GM12878 (cell line): ENCODE measurements around the gene GIGYF2. TPM values are rescaled to one million over a fixed set of nuclear protein-coding genes. Genes with fewer than 3 reads are reported as not detected.

Experiments
- ATAC-seq: fragments of 200-7000 bp; cut with Tn5 transposase; 3 replicates; pipeline ENCODE4 v1.9.1; 2020; ENCODE audit warnings: mild to moderate bottlenecking, moderate library complexity
- BruUV-seq: library from RNA; stranded (reverse); fragments of 400-500 nt; replicated peaks from 2 replicates; lab custom pipeline; 2021; lab: Mats Ljungman, UMichigan
- CTCF ChIA-PET: fragments of 300-600 bp; sonication (Branson Sonifier 250); formaldehyde crosslinking; extraction: SDS; loops from one replicate; lab custom pipeline; 2021; ENCODE audit warnings: inconsistent platforms; lab: Yijun Ruan, JAX
- POLR2A ChIA-PET: fragments of 350-600 bp; formaldehyde crosslinking; extraction: SDS; loops from one replicate; lab custom pipeline; 2021; ENCODE audit warnings: inconsistent platforms; lab: Charles Lee
- RAD21 ChIA-PET: fragments of 300-600 bp; sonication (Branson Sonifier 250); formaldehyde crosslinking; loops from one replicate; lab custom pipeline; 2023; ENCODE audit warnings: antibody characterized with exemption; ENCODE audit not compliant: unreplicated experiment; lab: Charles Lee
- SMC1A ChIA-PET: fragments of 300-600 bp; sonication (Branson Sonifier 250); formaldehyde crosslinking; loops from one replicate; lab custom pipeline; 2023; ENCODE audit not compliant: unreplicated experiment, uncharacterized antibody; lab: Charles Lee
- DNase-seq: peaks from one replicate; pipeline ENCODE4 v3.0.0-alpha.2; 2011; ENCODE audit warnings: low read depth, low spot score
- FAIRE-seq: peaks from 3 replicates; lab custom pipeline; 2011; peaks lifted over from hg19 to GRCh38; lab: Jason Lieb, UNC
- H2AFZ ChIP-seq: 2 replicates; pipeline ENCODE4 v1.6.0; 2011; ENCODE audit warnings: low read depth, low read length, control low read depth; ENCODE audit not compliant: control insufficient read depth
- H3K27ac ChIP-seq: 2 replicates; pipeline ENCODE4 v1.5.1; 2011; ENCODE audit warnings: control low read depth; ENCODE audit not compliant: control insufficient read depth, insufficient read depth
- H3K27me3 ChIP-seq, 2 experiments: replicated peaks in 1 of 2; 2 replicates each; pipeline versions ENCODE4 v1.6.0 to v1.6.1; 2011; ENCODE audit warnings: low read length in 1 of 2; ENCODE audit not compliant: control insufficient read depth in 2 of 2, insufficient read depth in 2 of 2
- H3K36me3 ChIP-seq, 2 experiments: 2 replicates each; pipeline ENCODE4 v1.5.1; 2011; ENCODE audit warnings: low read length in 1 of 2; ENCODE audit not compliant: control insufficient read depth in 2 of 2, insufficient read depth in 2 of 2
- H3K4me1 ChIP-seq: 2 replicates; pipeline ENCODE4 v1.6.1; 2011; ENCODE audit warnings: mild to moderate bottlenecking, low read length, moderate library complexity, mixed read lengths; ENCODE audit not compliant: control insufficient read depth, insufficient read depth
- H3K4me2 ChIP-seq: 2 replicates; pipeline ENCODE4 v1.6.0; 2011; ENCODE audit warnings: control low read depth; ENCODE audit not compliant: control insufficient read depth, insufficient read depth
- H3K4me3 ChIP-seq: fragments of 200-600 bp; sonication (generic); 2 replicates; pipeline ENCODE4 v1.5.1; 2016
- H3K79me2 ChIP-seq: 2 replicates; pipeline ENCODE4 v1.6.0; 2011; ENCODE audit warnings: low read length; ENCODE audit not compliant: control insufficient read depth, insufficient read depth
- H3K9ac ChIP-seq: 2 replicates; pipeline ENCODE4 v1.8.0; 2011; ENCODE audit warnings: low read length, control low read depth, mixed read lengths; ENCODE audit not compliant: control insufficient read depth, insufficient read depth
- H3K9me3 ChIP-seq: replicated peaks from 3 replicates; pipeline ENCODE4 v1.5.1; 2011; ENCODE audit warnings: mild to moderate bottlenecking, low read length; ENCODE audit not compliant: control insufficient read depth, insufficient read depth
- H4K20me1 ChIP-seq: 2 replicates; pipeline ENCODE4 v1.6.0; 2011; ENCODE audit not compliant: control insufficient read depth, insufficient read depth
- SUPT20H ChIP-seq: IDR thresholded peaks from 2 replicates; pipeline ENCODE4 v1.6.1; 2011; ENCODE audit warnings: low read depth, mild to moderate bottlenecking, low read length, moderate library complexity, borderline replicate concordance; ENCODE audit not compliant: control insufficient read depth
- TCF12 ChIP-seq: IDR thresholded peaks from 2 replicates; pipeline ENCODE4 v1.6.1; 2011; ENCODE audit warnings: low read depth, mild to moderate bottlenecking, low read length
- ZNF274 ChIP-seq: IDR thresholded peaks from one replicate; pipeline ENCODE4 v1.8.0; 2011; ENCODE audit not compliant: insufficient read length, insufficient read depth
- ZNF384 ChIP-seq: IDR thresholded peaks from 2 replicates; pipeline ENCODE4 v1.6.1; 2012; ENCODE audit warnings: low read depth, mild to moderate bottlenecking, low read length, improper control_type of control experiment, borderline replicate concordance
- in situ Hi-C: fragments of 300-500 bp; cut with MboI; formaldehyde crosslinking; loops from 9 replicates; pipeline ENCODE4 v1.14.3; 2018; ENCODE audit warnings: mixed read lengths
- intact Hi-C: fragments of 100-400 bp; cut with micrococcal nuclease; formaldehyde crosslinking; loops from one replicate; pipeline ENCODE4 v1.14.2; 2022; ENCODE audit not compliant: unreplicated experiment
- polyA plus RNA-seq, 11 experiments: library from polyadenylated mRNA; depleted of rRNA in 4 of 11; unstranded in 6 of 11; stranded (reverse) in 5 of 11; fragments of >200 nt; fragmentation: Nextera tagmentation in 4 of 11; fragmentation: Illumina TruSeq in 1 of 11; extraction: Ambion mirVana in 4 of 11; extraction: Trizol in 1 of 11; gene quantifications; 1 replicate in 1 of 11; 2 replicates in 10 of 11; pipeline versions ENCODE4 v1.2.1 to v1.2.3, GENCODE V29; 2011 to 2016; ENCODE audit warnings: inconsistent platforms in 2 of 11, missing spikeins in 2 of 11, low read depth in 1 of 11
- total RNA-seq, 4 experiments: library from RNA; depleted of rRNA in 3 of 4; stranded (reverse); fragments of >200 nt in 3 of 4; fragmentation: Illumina TruSeq in 1 of 4; extraction: Trizol in 1 of 4; gene quantifications; 2 replicates each; pipeline versions ENCODE4 v1.2.1 to v1.2.3, GENCODE V29; 2013 to 2021
- TF ChIP-seq, protein P1 (sequence below): fragments of 450-650 bp; IDR thresholded peaks from 2 replicates; pipeline ENCODE4 v1.6.1; 2016; ENCODE audit warnings: mild to moderate bottlenecking, moderate library complexity, borderline replicate concordance
- TF ChIP-seq, protein P2 (sequence below): fragments of 450-650 bp; IDR thresholded peaks from 2 replicates; pipeline ENCODE4 v1.6.1; 2018; ENCODE audit warnings: mild to moderate bottlenecking, low read depth, moderate library complexity; ENCODE audit not compliant: partially characterized antibody
- TF ChIP-seq, protein P3 (sequence below): fragments of 450-650 bp; IDR thresholded peaks from 2 replicates; pipeline ENCODE4 v1.6.1; 2017; ENCODE audit warnings: mild to moderate bottlenecking, moderate library complexity

Gene GIGYF2
- total and polyA plus RNA-seq, 10 of the 15 experiments (the other 5 are each of a cell fraction or from before 2014, with no cell fraction given) = 12.2 to 47.2 (median 39.0) TPM

GRCh38 chr2:232896111-232896510 is 199.0 kb downstream of the GIGYF2 start:
- CTCF ChIA-PET = no interaction called here
- Histone ChIP-seq H3K4me3 (no peak overlapping the region), H4K20me1 (no peaks in the 10 kb centered on the region), H3K36me3 (no peaks in the 10 kb centered on the region), H2AFZ (no peak overlapping the region), H3K9ac (no peak overlapping the region), H3K4me2 (no peak overlapping the region), H3K27me3 (no peaks in the 10 kb centered on the region), H3K4me1 (no peaks in the 10 kb centered on the region), H3K27ac (no peak overlapping the region), H3K9me3 (no peaks in the 10 kb centered on the region), H3K79me2 (no peaks in the 10 kb centered on the region)
- SMC1A ChIA-PET = interaction anchor here (1.2 kb wide), 1 partner anchor 156 kb away, joined by 3 read pairs; no protein-coding TSS in a partner anchor
- in situ Hi-C loops = no loop called here
- RAD21 ChIA-PET = no interaction called here
- FAIRE-seq = no peak
- intact Hi-C loops = no loop called here
- no peak for ATAC-seq
- no TSS peak for BruUV-seq
- POLR2A ChIA-PET = no interaction called here
- DNase-seq = no peak
- TF ChIP-seq, protein P1, sequence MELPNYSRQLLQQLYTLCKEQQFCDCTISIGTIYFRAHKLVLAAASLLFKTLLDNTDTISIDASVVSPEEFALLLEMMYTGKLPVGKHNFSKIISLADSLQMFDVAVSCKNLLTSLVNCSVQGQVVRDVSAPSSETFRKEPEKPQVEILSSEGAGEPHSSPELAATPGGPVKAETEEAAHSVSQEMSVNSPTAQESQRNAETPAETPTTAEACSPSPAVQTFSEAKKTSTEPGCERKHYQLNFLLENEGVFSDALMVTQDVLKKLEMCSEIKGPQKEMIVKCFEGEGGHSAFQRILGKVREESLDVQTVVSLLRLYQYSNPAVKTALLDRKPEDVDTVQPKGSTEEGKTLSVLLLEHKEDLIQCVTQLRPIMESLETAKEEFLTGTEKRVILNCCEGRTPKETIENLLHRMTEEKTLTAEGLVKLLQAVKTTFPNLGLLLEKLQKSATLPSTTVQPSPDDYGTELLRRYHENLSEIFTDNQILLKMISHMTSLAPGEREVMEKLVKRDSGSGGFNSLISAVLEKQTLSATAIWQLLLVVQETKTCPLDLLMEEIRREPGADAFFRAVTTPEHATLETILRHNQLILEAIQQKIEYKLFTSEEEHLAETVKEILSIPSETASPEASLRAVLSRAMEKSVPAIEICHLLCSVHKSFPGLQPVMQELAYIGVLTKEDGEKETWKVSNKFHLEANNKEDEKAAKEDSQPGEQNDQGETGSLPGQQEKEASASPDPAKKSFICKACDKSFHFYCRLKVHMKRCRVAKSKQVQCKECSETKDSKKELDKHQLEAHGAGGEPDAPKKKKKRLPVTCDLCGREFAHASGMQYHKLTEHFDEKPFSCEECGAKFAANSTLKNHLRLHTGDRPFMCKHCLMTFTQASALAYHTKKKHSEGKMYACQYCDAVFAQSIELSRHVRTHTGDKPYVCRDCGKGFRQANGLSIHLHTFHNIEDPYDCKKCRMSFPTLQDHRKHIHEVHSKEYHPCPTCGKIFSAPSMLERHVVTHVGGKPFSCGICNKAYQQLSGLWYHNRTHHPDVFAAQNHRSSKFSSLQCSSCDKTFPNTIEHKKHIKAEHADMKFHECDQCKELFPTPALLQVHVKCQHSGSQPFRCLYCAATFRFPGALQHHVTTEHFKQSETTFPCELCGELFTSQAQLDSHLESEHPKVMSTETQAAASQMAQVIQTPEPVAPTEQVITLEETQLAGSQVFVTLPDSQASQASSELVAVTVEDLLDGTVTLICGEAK = no peak
- TF ChIP-seq ZNF384 (no peak), TCF12 (no peak), ZNF274 (no peak), SUPT20H (no peak)
- TF ChIP-seq, protein P2, sequence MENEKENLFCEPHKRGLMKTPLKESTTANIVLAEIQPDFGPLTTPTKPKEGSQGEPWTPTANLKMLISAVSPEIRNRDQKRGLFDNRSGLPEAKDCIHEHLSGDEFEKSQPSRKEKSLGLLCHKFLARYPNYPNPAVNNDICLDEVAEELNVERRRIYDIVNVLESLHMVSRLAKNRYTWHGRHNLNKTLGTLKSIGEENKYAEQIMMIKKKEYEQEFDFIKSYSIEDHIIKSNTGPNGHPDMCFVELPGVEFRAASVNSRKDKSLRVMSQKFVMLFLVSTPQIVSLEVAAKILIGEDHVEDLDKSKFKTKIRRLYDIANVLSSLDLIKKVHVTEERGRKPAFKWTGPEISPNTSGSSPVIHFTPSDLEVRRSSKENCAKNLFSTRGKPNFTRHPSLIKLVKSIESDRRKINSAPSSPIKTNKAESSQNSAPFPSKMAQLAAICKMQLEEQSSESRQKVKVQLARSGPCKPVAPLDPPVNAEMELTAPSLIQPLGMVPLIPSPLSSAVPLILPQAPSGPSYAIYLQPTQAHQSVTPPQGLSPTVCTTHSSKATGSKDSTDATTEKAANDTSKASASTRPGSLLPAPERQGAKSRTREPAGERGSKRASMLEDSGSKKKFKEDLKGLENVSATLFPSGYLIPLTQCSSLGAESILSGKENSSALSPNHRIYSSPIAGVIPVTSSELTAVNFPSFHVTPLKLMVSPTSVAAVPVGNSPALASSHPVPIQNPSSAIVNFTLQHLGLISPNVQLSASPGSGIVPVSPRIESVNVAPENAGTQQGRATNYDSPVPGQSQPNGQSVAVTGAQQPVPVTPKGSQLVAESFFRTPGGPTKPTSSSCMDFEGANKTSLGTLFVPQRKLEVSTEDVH = no peak
- TF ChIP-seq, protein P3, sequence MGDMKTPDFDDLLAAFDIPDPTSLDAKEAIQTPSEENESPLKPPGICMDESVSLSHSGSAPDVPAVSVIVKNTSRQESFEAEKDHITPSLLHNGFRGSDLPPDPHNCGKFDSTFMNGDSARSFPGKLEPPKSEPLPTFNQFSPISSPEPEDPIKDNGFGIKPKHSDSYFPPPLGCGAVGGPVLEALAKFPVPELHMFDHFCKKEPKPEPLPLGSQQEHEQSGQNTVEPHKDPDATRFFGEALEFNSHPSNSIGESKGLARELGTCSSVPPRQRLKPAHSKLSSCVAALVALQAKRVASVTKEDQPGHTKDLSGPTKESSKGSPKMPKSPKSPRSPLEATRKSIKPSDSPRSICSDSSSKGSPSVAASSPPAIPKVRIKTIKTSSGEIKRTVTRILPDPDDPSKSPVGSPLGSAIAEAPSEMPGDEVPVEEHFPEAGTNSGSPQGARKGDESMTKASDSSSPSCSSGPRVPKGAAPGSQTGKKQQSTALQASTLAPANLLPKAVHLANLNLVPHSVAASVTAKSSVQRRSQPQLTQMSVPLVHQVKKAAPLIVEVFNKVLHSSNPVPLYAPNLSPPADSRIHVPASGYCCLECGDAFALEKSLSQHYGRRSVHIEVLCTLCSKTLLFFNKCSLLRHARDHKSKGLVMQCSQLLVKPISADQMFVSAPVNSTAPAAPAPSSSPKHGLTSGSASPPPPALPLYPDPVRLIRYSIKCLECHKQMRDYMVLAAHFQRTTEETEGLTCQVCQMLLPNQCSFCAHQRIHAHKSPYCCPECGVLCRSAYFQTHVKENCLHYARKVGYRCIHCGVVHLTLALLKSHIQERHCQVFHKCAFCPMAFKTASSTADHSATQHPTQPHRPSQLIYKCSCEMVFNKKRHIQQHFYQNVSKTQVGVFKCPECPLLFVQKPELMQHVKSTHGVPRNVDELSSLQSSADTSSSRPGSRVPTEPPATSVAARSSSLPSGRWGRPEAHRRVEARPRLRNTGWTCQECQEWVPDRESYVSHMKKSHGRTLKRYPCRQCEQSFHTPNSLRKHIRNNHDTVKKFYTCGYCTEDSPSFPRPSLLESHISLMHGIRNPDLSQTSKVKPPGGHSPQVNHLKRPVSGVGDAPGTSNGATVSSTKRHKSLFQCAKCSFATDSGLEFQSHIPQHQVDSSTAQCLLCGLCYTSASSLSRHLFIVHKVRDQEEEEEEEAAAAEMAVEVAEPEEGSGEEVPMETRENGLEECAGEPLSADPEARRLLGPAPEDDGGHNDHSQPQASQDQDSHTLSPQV = no peak
